HG03565 (cell line): Measurements from ENCODE around the gene LPP.

ENCODE experiments used
- ATAC-seq: cut with Tn5 transposase; IDR thresholded peaks from one replicate; pipeline ENCODE4 v1.9.1; 2021; ENCODE audit warnings: mild to moderate bottlenecking, moderate library complexity; ENCODE audit not compliant: unreplicated experiment

Gene LPP

GRCh38 chr3:188218603-188219002, 64.6 kb downstream of the LPP start:
- no peak for ATAC-seq

GRCh38 chr3:188219147-188219546, 65.2 kb downstream of the LPP start:
- ATAC-seq: no peak

GRCh38 chr3:188220097-188220788, 66.3 kb downstream of the LPP start:
- no peak for ATAC-seq

GRCh38 chr3:188220988-188221818, 67.2 kb downstream of the LPP start:
- ATAC-seq: no peak

GRCh38 chr3:188223936-188224335, 70.0 kb downstream of the LPP start:
- ATAC-seq: no peak

GRCh38 chr3:188227442-188227841, 73.5 kb downstream of the LPP start:
- no peak for ATAC-seq

GRCh38 chr3:188229177-188229576, 75.2 kb downstream of the LPP start:
- ATAC-seq: no peak

GRCh38 chr3:188229726-188230125, 75.8 kb downstream of the LPP start:
- ATAC-seq: no peak

GRCh38 chr3:188230962-188231361, 77.0 kb downstream of the LPP start:
- ATAC-seq: no peak

GRCh38 chr3:188231456-188231855, 77.5 kb downstream of the LPP start:
- ATAC-seq: no peak

- no peak for ATAC-seq
Observed at GRCh38 chr3:188232656-188233055, 78.7 kb downstream of the LPP start.

- no peak for ATAC-seq
Observed at GRCh38 chr3:188233320-188233719, 79.4 kb downstream of the LPP start.

GRCh38 chr3:188234132-188234531, 80.2 kb downstream of the LPP start:
- no peak for ATAC-seq

GRCh38 chr3:188236271-188236670, 82.3 kb downstream of the LPP start:
- ATAC-seq: no peak

GRCh38 chr3:188239035-188239434, 85.1 kb downstream of the LPP start:
- no peak for ATAC-seq

- ATAC-seq: no peak
Observed at GRCh38 chr3:188239577-188239976, 85.6 kb downstream of the LPP start.

GRCh38 chr3:188240189-188240981, 86.4 kb downstream of the LPP start:
- no peak for ATAC-seq

- ATAC-seq: no peak
Observed at GRCh38 chr3:188241072-188241471, 87.1 kb downstream of the LPP start.

- ATAC-seq: no peak
Observed at GRCh38 chr3:188241883-188242282, 87.9 kb downstream of the LPP start.

- no peak for ATAC-seq
Observed at GRCh38 chr3:188242436-188243123, 88.6 kb downstream of the LPP start.
